HepG2 (cell line): ENCODE results near the gene CCDC38. TPM values are rescaled to one million over a fixed set of nuclear protein-coding genes. Genes with fewer than 3 reads are reported as not detected.

ENCODE experiments used
- DNMT1 ChIP-seq: sonication (generic); formaldehyde crosslinking; IDR thresholded peaks from 2 replicates; pipeline ENCODE4 v1.5.1; 2020; ENCODE audit warnings: mild to moderate bottlenecking, missing genetic modification reagents
- FLYWCH1 ChIP-seq: sonication (generic); formaldehyde crosslinking; IDR thresholded peaks from 2 replicates; pipeline ENCODE4 v1.8.1; 2023; ENCODE audit warnings: mild to moderate bottlenecking, missing genetic modification reagents
- GMEB1 ChIP-seq: sonication (generic); formaldehyde crosslinking; IDR thresholded peaks from 2 replicates; pipeline ENCODE4 v1.5.1; 2020; ENCODE audit warnings: missing genetic modification reagents, mild to moderate bottlenecking, borderline replicate concordance
- HNF1B ChIP-seq: sonication (generic); formaldehyde crosslinking; IDR thresholded peaks from 2 replicates; pipeline ENCODE4 v1.5.1; 2020; ENCODE audit warnings: mild to moderate bottlenecking, moderate library complexity, missing genetic modification reagents
- MAFF ChIP-seq: IDR thresholded peaks from 2 replicates; pipeline ENCODE4 v1.6.1; 2011; ENCODE audit warnings: low read depth, low read length, improper control_type of control experiment
- MLLT10 ChIP-seq: sonication (generic); formaldehyde crosslinking; IDR thresholded peaks from 2 replicates; pipeline ENCODE4 v1.4.0; 2020; ENCODE audit warnings: missing genetic modification reagents
- SMARCE1 ChIP-seq: fragments of 450-650 bp; IDR thresholded peaks from 2 replicates; pipeline ENCODE4 v1.6.1; 2017; ENCODE audit warnings: borderline replicate concordance
- SP140L ChIP-seq: sonication (generic); formaldehyde crosslinking; IDR thresholded peaks from 2 replicates; pipeline ENCODE4 v1.4.0; 2020; ENCODE audit warnings: missing genetic modification reagents, borderline replicate concordance
- SP2 ChIP-seq: sonication (generic); formaldehyde crosslinking; IDR thresholded peaks from 2 replicates; pipeline ENCODE4 v1.5.1; 2020; ENCODE audit warnings: mild to moderate bottlenecking, missing genetic modification reagents
- SRSF9 ChIP-seq: fragments of 200-400 bp; formaldehyde crosslinking; IDR thresholded peaks from 2 replicates; pipeline ENCODE4 v1.6.1; 2018; ENCODE audit warnings: borderline replicate concordance, mild to moderate bottlenecking, low read depth, low read length; ENCODE audit not compliant: insufficient read depth, poor library complexity, severe bottlenecking
- TBL1XR1 ChIP-seq: fragments of 150-350 bp; IDR thresholded peaks from 2 replicates; pipeline ENCODE4 v1.6.1; 2014; ENCODE audit warnings: borderline replicate concordance, low read length; ENCODE audit not compliant: partially characterized antibody
- ZHX2 ChIP-seq, 2 experiments: sonication (generic) in 1 of 2; formaldehyde crosslinking in 1 of 2; IDR thresholded peaks; 2 replicates each; pipeline versions ENCODE4 v1.6.1 to v1.9.0; 2014 to 2022; ENCODE audit warnings: antibody characterized with exemption in 1 of 2, borderline replicate concordance in 1 of 2, inconsistent platforms in 1 of 2, low read depth in 1 of 2, missing genetic modification reagents in 1 of 2
- ZNF350 ChIP-seq: sonication (generic); formaldehyde crosslinking; IDR thresholded peaks from 2 replicates; pipeline ENCODE4 v1.4.0; 2020; ENCODE audit warnings: mild to moderate bottlenecking, low read depth, missing genetic modification reagents, borderline replicate concordance
- ZNF430 ChIP-seq: sonication (generic); formaldehyde crosslinking; IDR thresholded peaks from 2 replicates; pipeline ENCODE4 v1.9.0; 2021; ENCODE audit warnings: mild to moderate bottlenecking, missing genetic modification reagents
- ZNF747 ChIP-seq: sonication (generic); formaldehyde crosslinking; IDR thresholded peaks from 2 replicates; pipeline ENCODE4 v1.8.1; 2023; ENCODE audit warnings: missing genetic modification reagents, mild to moderate bottlenecking, borderline replicate concordance
- polyA plus RNA-seq, 8 experiments: library from polyadenylated mRNA; depleted of rRNA in 3 of 8; stranded (reverse) in 7 of 8; unstranded in 1 of 8; fragments of >200 nt; fragmentation: Illumina TruSeq in 4 of 8; extraction: Trizol in 4 of 8; gene quantifications; 2 replicates each; pipeline versions ENCODE4 v1.2.1 to v1.2.3, GENCODE V29; 2011 to 2016; ENCODE audit warnings: low read depth in 4 of 8, missing spikeins in 1 of 8, mixed read lengths in 1 of 8; ENCODE audit not compliant: insufficient read depth in 1 of 8
- total RNA-seq, 5 experiments: library from RNA; depleted of rRNA; stranded (reverse); fragments of >200 nt; fragmentation: Illumina TruSeq; extraction: Trizol; gene quantifications; 2 replicates each; pipeline ENCODE4 v1.2.3, GENCODE V29; 2016; ENCODE audit warnings: low read depth in 1 of 5

Gene CCDC38
- total and polyA plus RNA-seq, 2 of the 13 experiments (the other 11 are each of a cell fraction or from before 2014, with no cell fraction given) = 0.24 to 0.32 TPM

DNA sequence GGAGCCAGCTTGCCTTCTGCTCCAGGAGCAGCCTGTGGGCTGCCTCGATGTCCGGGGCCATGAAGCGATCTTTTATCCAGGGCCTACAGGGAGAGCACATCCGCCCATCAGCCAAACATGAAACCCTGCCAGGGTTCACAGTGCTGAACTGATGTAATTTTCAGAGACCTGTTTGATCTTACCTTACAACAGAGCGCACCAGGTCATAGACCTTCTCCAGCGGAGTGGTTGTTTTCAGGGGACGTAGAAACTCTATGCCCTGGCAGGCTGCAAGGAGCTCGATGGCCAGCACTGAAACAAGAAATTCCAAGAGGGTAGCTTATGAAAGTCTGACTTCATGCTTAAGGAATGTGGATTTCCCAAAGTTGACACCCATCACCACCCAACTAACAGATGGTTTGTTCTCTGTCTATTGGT lies 34.0 kb upstream of the CCDC38 start (continued):
- TF ChIP-seq FLYWCH1 (no peak), SP140L (CRISPR knock-in tag) (no peak), TBL1XR1 (peak; percentile 23), ZHX2 (IDR thresholded peaks at IDR 0.05; ENCODE audit: low read depth) (no peak), ZHX2 (CRISPR knock-in tag; IDR thresholded peaks at IDR 0.05; ENCODE audit: borderline replicate concordance) (no peak), SRSF9 (no peak), HNF1B (CRISPR knock-in tag) (peak; percentile 53; the same call in 1 of the 2 replicates), MAFF (no peak), SMARCE1 (no peak), SP2 (CRISPR knock-in tag) (no peak), MLLT10 (CRISPR knock-in tag) (no peak), ZNF747 (CRISPR knock-in tag) (no peak), ZNF430 (peak; percentile 49; the same call in 1 of the 2 replicates), GMEB1 (CRISPR knock-in tag) (no peak), ZNF350 (no peak), DNMT1 (CRISPR knock-in tag) (no peak)
